Measurements from ENCODE around the gene PLA2G12B.

PLA2G12B gene

GRCh38 chr10:72981882-72982529 is 27.4 kb upstream of the PLA2G12B start:
- Histone ChIP-seq H3K27me3 (ENCODE audit: insufficient read depth, low read depth, severe bottlenecking) (no peaks in the 10 kb centered on the region), H3K27ac (no peak overlapping the region), H3K9me3 (ENCODE audit: severe bottlenecking) (peaks cover 16% of the 10 kb centered on the region), H3K4me3 (ENCODE audit: low read depth, low read length) (no peak overlapping the region), H3K36me3 (no peaks in the 10 kb centered on the region)
- TF ChIP-seq, protein P1, sequence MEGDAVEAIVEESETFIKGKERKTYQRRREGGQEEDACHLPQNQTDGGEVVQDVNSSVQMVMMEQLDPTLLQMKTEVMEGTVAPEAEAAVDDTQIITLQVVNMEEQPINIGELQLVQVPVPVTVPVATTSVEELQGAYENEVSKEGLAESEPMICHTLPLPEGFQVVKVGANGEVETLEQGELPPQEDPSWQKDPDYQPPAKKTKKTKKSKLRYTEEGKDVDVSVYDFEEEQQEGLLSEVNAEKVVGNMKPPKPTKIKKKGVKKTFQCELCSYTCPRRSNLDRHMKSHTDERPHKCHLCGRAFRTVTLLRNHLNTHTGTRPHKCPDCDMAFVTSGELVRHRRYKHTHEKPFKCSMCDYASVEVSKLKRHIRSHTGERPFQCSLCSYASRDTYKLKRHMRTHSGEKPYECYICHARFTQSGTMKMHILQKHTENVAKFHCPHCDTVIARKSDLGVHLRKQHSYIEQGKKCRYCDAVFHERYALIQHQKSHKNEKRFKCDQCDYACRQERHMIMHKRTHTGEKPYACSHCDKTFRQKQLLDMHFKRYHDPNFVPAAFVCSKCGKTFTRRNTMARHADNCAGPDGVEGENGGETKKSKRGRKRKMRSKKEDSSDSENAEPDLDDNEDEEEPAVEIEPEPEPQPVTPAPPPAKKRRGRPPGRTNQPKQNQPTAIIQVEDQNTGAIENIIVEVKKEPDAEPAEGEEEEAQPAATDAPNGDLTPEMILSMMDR (IDR thresholded peaks at IDR 0.05; ENCODE audit: low read depth, low read length) = no peak
- no peak for DNase-seq

GRCh38 chr10:72981028-72981881 is 26.6 kb upstream of the PLA2G12B start:
- Histone ChIP-seq H3K27me3 (ENCODE audit: insufficient read depth, low read depth, severe bottlenecking) (no peaks in the 10 kb centered on the region), H3K36me3 (no peaks in the 10 kb centered on the region), H3K27ac (no peak overlapping the region), H3K4me3 (ENCODE audit: low read depth, low read length) (no peak overlapping the region), H3K9me3 (ENCODE audit: severe bottlenecking) (peaks cover 16% of the 10 kb centered on the region)
- DNase-seq = no peak
- TF ChIP-seq, protein P1 (IDR thresholded peaks at IDR 0.05; ENCODE audit: low read depth, low read length) = no peak

GRCh38 chr10:72980348-72980747 is 25.7 kb upstream of the PLA2G12B start:
- Histone ChIP-seq H3K36me3 (no peaks in the 10 kb centered on the region), H3K27me3 (ENCODE audit: insufficient read depth, low read depth, severe bottlenecking) (no peaks in the 10 kb centered on the region), H3K27ac (no peak overlapping the region), H3K9me3 (ENCODE audit: severe bottlenecking) (peaks cover 16% of the 10 kb centered on the region), H3K4me3 (ENCODE audit: low read depth, low read length) (no peak overlapping the region)
- no peak for DNase-seq
- TF ChIP-seq, protein P1 (IDR thresholded peaks at IDR 0.05; ENCODE audit: low read depth, low read length) = no peak

DNA sequence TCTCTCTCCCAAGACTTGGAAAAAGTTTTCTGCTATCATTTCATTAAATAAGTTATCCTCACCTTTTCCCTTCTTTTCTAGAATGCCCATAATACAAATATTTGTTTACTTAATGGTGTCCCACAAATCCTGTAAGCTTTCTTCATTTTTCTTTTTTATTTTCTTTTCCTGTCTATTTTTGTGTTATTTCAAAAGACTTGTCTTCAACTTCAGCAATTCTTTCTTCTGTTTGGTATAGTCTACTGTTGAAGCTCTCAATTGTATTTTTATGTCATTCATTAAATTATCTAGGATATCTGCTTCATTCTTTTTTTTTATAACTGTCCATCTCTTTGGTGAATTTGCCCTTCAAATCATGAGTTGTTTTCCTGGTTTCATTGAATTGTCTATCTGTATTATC is 25.1 kb upstream of the PLA2G12B start:
- no peak for DNase-seq
- TF ChIP-seq, protein P1 (IDR thresholded peaks at IDR 0.05; ENCODE audit: low read depth, low read length) = no peak
- Histone ChIP-seq H3K27me3 (ENCODE audit: insufficient read depth, low read depth, severe bottlenecking) (no peaks in the 10 kb centered on the region), H3K9me3 (ENCODE audit: severe bottlenecking) (peaks cover 16% of the 10 kb centered on the region), H3K27ac (no peak overlapping the region), H3K36me3 (no peaks in the 10 kb centered on the region), H3K4me3 (ENCODE audit: low read depth, low read length) (no peak overlapping the region)

GRCh38 chr10:72976886-72977285 is 22.3 kb upstream of the PLA2G12B start:
- H3K27me3 ChIP-seq (ENCODE audit: insufficient read depth, low read depth, severe bottlenecking) = no peaks in the 10 kb centered on the region
- H3K36me3 ChIP-seq = no peaks in the 10 kb centered on the region
- TF ChIP-seq, protein P1 (IDR thresholded peaks at IDR 0.05; ENCODE audit: low read depth, low read length) = no peak
- H3K9me3 ChIP-seq (ENCODE audit: severe bottlenecking) = peaks cover 16% of the 10 kb centered on the region
- no peak overlapping the region for H3K27ac ChIP-seq
- no peak overlapping the region for H3K4me3 ChIP-seq (ENCODE audit: low read depth, low read length)
- DNase-seq = no peak

Data from WERI-Rb-1 (cell line).